SJSA1 (cell line): ENCODE results near the gene NCKAP5. TPM values are rescaled to one million over a fixed set of nuclear protein-coding genes. Genes with fewer than 3 reads are reported as not detected.

Experiments used
- DNase-seq, 2 experiments: peaks; one replicate each; pipeline ENCODE4 v3.0.0-alpha.2; 2015 to 2020; ENCODE audit warnings: low spot score in 2 of 2, low read depth in 1 of 2
- H3K27ac ChIP-seq: fragments of 250-450 bp; sonication (Bioruptor Pico); 2 replicates; pipeline ENCODE4 v1.5.1; 2020; ENCODE audit warnings: mild to moderate bottlenecking, moderate library complexity
- H3K27me3 ChIP-seq: fragments of 250-450 bp; sonication (Bioruptor Pico); replicated peaks from 2 replicates; pipeline ENCODE4 v1.5.1; 2020; ENCODE audit warnings: mild to moderate bottlenecking, moderate library complexity
- H3K36me3 ChIP-seq: fragments of 250-450 bp; sonication (Bioruptor Pico); 2 replicates; pipeline ENCODE4 v1.5.1; 2020; ENCODE audit warnings: mild to moderate bottlenecking
- H3K4me1 ChIP-seq: fragments of 250-450 bp; sonication (Bioruptor Pico); replicated peaks from 2 replicates; pipeline ENCODE4 v1.6.1; 2021; ENCODE audit warnings: mild to moderate bottlenecking
- H3K4me3 ChIP-seq: fragments of 250-450 bp; sonication (Bioruptor Pico); 2 replicates; pipeline ENCODE4 v1.5.1; 2020; ENCODE audit warnings: mild to moderate bottlenecking
- H3K9me3 ChIP-seq: fragments of 250-450 bp; sonication (Bioruptor Pico); replicated peaks from 2 replicates; pipeline ENCODE4 v1.5.1; 2020; ENCODE audit warnings: mild to moderate bottlenecking
- total RNA-seq: library from RNA; depleted of rRNA; stranded (reverse); fragments of >200 nt; shearing (Covaris generic); gene quantifications from 2 replicates; pipeline ENCODE4 v1.2.3, GENCODE V29; 2014

NCKAP5 gene
- total RNA-seq, 1 experiment from 2014 or later, result 2.5 TPM

- Histone ChIP-seq H3K27ac (no peak overlapping the region), H3K36me3 (no peaks in the 10 kb centered on the region), H3K9me3 (no peaks in the 10 kb centered on the region), H3K4me1 (peaks cover 9% of the 10 kb centered on the region), H3K4me3 (no peak overlapping the region), H3K27me3 (no peaks in the 10 kb centered on the region)
- DNase-seq, result no peak
Measured at GRCh38 chr2:133107058-133107815, 461.0 kb downstream of the NCKAP5 start.

GRCh38 chr2:133104871-133105270 is 463.4 kb downstream of the NCKAP5 start:
- DNase-seq, result no peak
- Histone ChIP-seq H3K36me3 (no peaks in the 10 kb centered on the region), H3K27me3 (no peaks in the 10 kb centered on the region), H3K4me3 (no peak overlapping the region), H3K27ac (no peak overlapping the region), H3K9me3 (no peaks in the 10 kb centered on the region), H3K4me1 (peaks cover 2% of the 10 kb centered on the region)

GRCh38 chr2:133098787-133099186 is 469.5 kb downstream of the NCKAP5 start:
- H3K27me3 ChIP-seq, result no peaks in the 10 kb centered on the region
- no peak for DNase-seq
- no peaks in the 10 kb centered on the region for H3K9me3 ChIP-seq
- no peaks in the 10 kb centered on the region for H3K36me3 ChIP-seq
- H3K27ac ChIP-seq, result no peak overlapping the region
- peaks cover 10% of the 10 kb centered on the region for H3K4me1 ChIP-seq
- H3K4me3 ChIP-seq, result no peak overlapping the region

GRCh38 chr2:133097666-133098065 is 470.6 kb downstream of the NCKAP5 start:
- no peaks in the 10 kb centered on the region for H3K27me3 ChIP-seq
- DNase-seq, result peak in 1 of 2 experiments; percentile 24
- no peaks in the 10 kb centered on the region for H3K36me3 ChIP-seq
- H3K27ac ChIP-seq, result no peak overlapping the region
- H3K9me3 ChIP-seq, result no peaks in the 10 kb centered on the region
- H3K4me1 ChIP-seq, result peaks cover 10% of the 10 kb centered on the region
- H3K4me3 ChIP-seq, result peak overlapping the region; percentile 6; the same call in 1 of the 2 replicates

GRCh38 chr2:133092571-133092970 is 475.7 kb downstream of the NCKAP5 start:
- no peak overlapping the region for H3K27ac ChIP-seq
- H3K36me3 ChIP-seq, result no peaks in the 10 kb centered on the region
- no peak for DNase-seq
- H3K9me3 ChIP-seq, result no peaks in the 10 kb centered on the region
- no peaks in the 10 kb centered on the region for H3K27me3 ChIP-seq
- H3K4me3 ChIP-seq, result no peak overlapping the region
- H3K4me1 ChIP-seq, result peaks cover 2% of the 10 kb centered on the region

GRCh38 chr2:133090358-133090757 is 477.9 kb downstream of the NCKAP5 start:
- Histone ChIP-seq H3K4me3 (no peak overlapping the region), H3K9me3 (no peaks in the 10 kb centered on the region), H3K4me1 (no peaks in the 10 kb centered on the region; the same call in 1 of the 2 replicates), H3K27me3 (no peaks in the 10 kb centered on the region), H3K36me3 (no peaks in the 10 kb centered on the region), H3K27ac (no peak overlapping the region)
- DNase-seq, result no peak

GRCh38 chr2:133086176-133086575 is 482.1 kb downstream of the NCKAP5 start:
- no peaks in the 10 kb centered on the region for H3K36me3 ChIP-seq
- H3K27me3 ChIP-seq, result no peaks in the 10 kb centered on the region
- H3K27ac ChIP-seq, result no peak overlapping the region
- no peak for DNase-seq
- H3K4me1 ChIP-seq, result no peaks in the 10 kb centered on the region; the same call in 1 of the 2 replicates
- H3K9me3 ChIP-seq, result no peaks in the 10 kb centered on the region
- no peak overlapping the region for H3K4me3 ChIP-seq

GRCh38 chr2:133085646-133086045 is 482.6 kb downstream of the NCKAP5 start:
- Histone ChIP-seq H3K27me3 (no peaks in the 10 kb centered on the region), H3K27ac (no peak overlapping the region), H3K4me3 (no peak overlapping the region), H3K36me3 (no peaks in the 10 kb centered on the region), H3K4me1 (no peaks in the 10 kb centered on the region; the same call in 1 of the 2 replicates), H3K9me3 (no peaks in the 10 kb centered on the region)
- DNase-seq, result no peak

GRCh38 chr2:133082034-133082433 is 486.2 kb downstream of the NCKAP5 start:
- Histone ChIP-seq H3K4me1 (no peaks in the 10 kb centered on the region; the same call in 1 of the 2 replicates), H3K27ac (no peak overlapping the region), H3K9me3 (no peaks in the 10 kb centered on the region), H3K36me3 (no peaks in the 10 kb centered on the region), H3K4me3 (no peak overlapping the region), H3K27me3 (no peaks in the 10 kb centered on the region)
- no peak for DNase-seq

- no peak overlapping the region for H3K27ac ChIP-seq
- H3K4me1 ChIP-seq, result no peaks in the 10 kb centered on the region; the same call in 1 of the 2 replicates
- H3K36me3 ChIP-seq, result no peaks in the 10 kb centered on the region
- H3K4me3 ChIP-seq, result no peak overlapping the region
- no peak for DNase-seq
- no peaks in the 10 kb centered on the region for H3K9me3 ChIP-seq
- no peaks in the 10 kb centered on the region for H3K27me3 ChIP-seq
Measured at GRCh38 chr2:133080822-133081221, 487.4 kb downstream of the NCKAP5 start.

GRCh38 chr2:133078667-133079411 is 489.4 kb downstream of the NCKAP5 start:
- DNase-seq, result no peak
- Histone ChIP-seq H3K27ac (no peak overlapping the region), H3K36me3 (no peaks in the 10 kb centered on the region), H3K27me3 (no peaks in the 10 kb centered on the region), H3K9me3 (peaks cover 4% of the 10 kb centered on the region; the same call in 1 of the 2 replicates), H3K4me1 (peaks cover 1% of the 10 kb centered on the region; the same call in 1 of the 2 replicates), H3K4me3 (no peak overlapping the region)

GRCh38 chr2:133077269-133077822 is 490.9 kb downstream of the NCKAP5 start:
- DNase-seq, result no peak
- Histone ChIP-seq H3K4me1 (peaks cover 16% of the 10 kb centered on the region), H3K27me3 (no peaks in the 10 kb centered on the region), H3K9me3 (peaks cover 4% of the 10 kb centered on the region; the same call in 1 of the 2 replicates), H3K27ac (no peak overlapping the region), H3K4me3 (no peak overlapping the region), H3K36me3 (no peaks in the 10 kb centered on the region)

GRCh38 chr2:133072837-133073694 is 495.2 kb downstream of the NCKAP5 start:
- peak in 1 of 2 experiments; percentile 31 for DNase-seq
- peak overlapping the region; percentile 41 for H3K27ac ChIP-seq

More at GRCh38 chr2:133072837-133073694, 495.2 kb downstream of the NCKAP5 start:
- H3K4me3 ChIP-seq, result no peak overlapping the region
- H3K4me1 ChIP-seq, result peaks cover 16% of the 10 kb centered on the region
- no peaks in the 10 kb centered on the region for H3K36me3 ChIP-seq
- no peaks in the 10 kb centered on the region for H3K27me3 ChIP-seq
- peaks cover 4% of the 10 kb centered on the region; the same call in 1 of the 2 replicates for H3K9me3 ChIP-seq
